Measurements from ENCODE around the gene OR6B2. TPM values are rescaled to one million over a fixed set of nuclear protein-coding genes. Genes with fewer than 3 reads are reported as not detected.

Gene OR6B2
- total and polyA plus RNA-seq, 4 donors = not detected

GRCh38 chr2:240043279-240043989, 13.2 kb upstream of the OR6B2 start:
- Histone ChIP-seq H3K9me3 (ENCODE audit: control insufficient read depth, insufficient read depth, low read length) (no peaks in the 10 kb centered on the region), H3K27ac (ENCODE audit: low read depth, low read length) (no peak overlapping the region), H3K4me1 (ENCODE audit: control insufficient read depth, insufficient read depth, low read length) (no peaks in the 10 kb centered on the region), H3K4me3 (ENCODE audit: low read depth, low read length) (no peak overlapping the region), H3K36me3 (ENCODE audit: control insufficient read depth, insufficient read depth, low read length) (no peaks in the 10 kb centered on the region), H3K27me3 (ENCODE audit: control insufficient read depth, insufficient read depth, low read length) (peaks cover 8% of the 10 kb centered on the region)
- DNase-seq (ENCODE audit: low read depth in 4 of 6, low spot score in 6 of 6) = no peak
- WGBS (ENCODE audit: insufficient coverage) = 86% methylated on average over 19 of the region's 21 CpGs

GRCh38 chr2:240042740-240043139, 12.5 kb upstream of the OR6B2 start:
- no peaks in the 10 kb centered on the region for H3K36me3 ChIP-seq (ENCODE audit: control insufficient read depth, insufficient read depth, low read length)
- H3K4me1 ChIP-seq (ENCODE audit: control insufficient read depth, insufficient read depth, low read length) = no peaks in the 10 kb centered on the region
- H3K4me3 ChIP-seq (ENCODE audit: low read depth, low read length) = no peak overlapping the region
- H3K27ac ChIP-seq (ENCODE audit: low read depth, low read length) = no peak overlapping the region
- WGBS (ENCODE audit: insufficient coverage) = 89% methylated on average over 11 of the region's 11 CpGs
- no peaks in the 10 kb centered on the region for H3K9me3 ChIP-seq (ENCODE audit: control insufficient read depth, insufficient read depth, low read length)
- DNase-seq (ENCODE audit: low read depth in 4 of 6, low spot score in 6 of 6) = no peak
- H3K27me3 ChIP-seq (ENCODE audit: control insufficient read depth, insufficient read depth, low read length) = peaks cover 5% of the 10 kb centered on the region

- H3K4me1 ChIP-seq (ENCODE audit: control insufficient read depth, insufficient read depth, low read length) = no peaks in the 10 kb centered on the region
- no peaks in the 10 kb centered on the region for H3K36me3 ChIP-seq (ENCODE audit: control insufficient read depth, insufficient read depth, low read length)
- WGBS (ENCODE audit: insufficient coverage) = 75% methylated on average over 2 of the region's 6 CpGs
- DNase-seq (ENCODE audit: low read depth in 4 of 6, low spot score in 6 of 6) = no peak
- no peaks in the 10 kb centered on the region for H3K9me3 ChIP-seq (ENCODE audit: control insufficient read depth, insufficient read depth, low read length)
- peaks cover 5% of the 10 kb centered on the region for H3K27me3 ChIP-seq (ENCODE audit: control insufficient read depth, insufficient read depth, low read length)
- no peak overlapping the region for H3K27ac ChIP-seq (ENCODE audit: low read depth, low read length)
- no peak overlapping the region for H3K4me3 ChIP-seq (ENCODE audit: low read depth, low read length)
Observed at GRCh38 chr2:240041363-240041762, 11.1 kb upstream of the OR6B2 start.

- Histone ChIP-seq H3K4me1 (ENCODE audit: control insufficient read depth, insufficient read depth, low read length) (no peaks in the 10 kb centered on the region), H3K9me3 (ENCODE audit: control insufficient read depth, insufficient read depth, low read length) (no peaks in the 10 kb centered on the region), H3K27me3 (ENCODE audit: control insufficient read depth, insufficient read depth, low read length) (peaks cover 15% of the 10 kb centered on the region), H3K27ac (ENCODE audit: low read depth, low read length) (no peak overlapping the region), H3K36me3 (ENCODE audit: control insufficient read depth, insufficient read depth, low read length) (no peaks in the 10 kb centered on the region), H3K4me3 (ENCODE audit: low read depth, low read length) (no peak overlapping the region)
- no peak for DNase-seq (ENCODE audit: low read depth in 4 of 6, low spot score in 6 of 6)
Observed at GRCh38 chr2:240037358-240037757, 7.1 kb upstream of the OR6B2 start.

- Histone ChIP-seq H3K9me3 (ENCODE audit: control insufficient read depth, insufficient read depth, low read length) (no peaks in the 10 kb centered on the region), H3K36me3 (ENCODE audit: control insufficient read depth, insufficient read depth, low read length) (no peaks in the 10 kb centered on the region), H3K27ac (ENCODE audit: low read depth, low read length) (no peak overlapping the region), H3K4me3 (ENCODE audit: low read depth, low read length) (no peak overlapping the region), H3K4me1 (ENCODE audit: control insufficient read depth, insufficient read depth, low read length) (no peaks in the 10 kb centered on the region), H3K27me3 (ENCODE audit: control insufficient read depth, insufficient read depth, low read length) (peaks cover 16% of the 10 kb centered on the region)
- WGBS (ENCODE audit: insufficient coverage) = 61% methylated on average over 5 of the region's 5 CpGs
- no peak for DNase-seq (ENCODE audit: low read depth in 4 of 6, low spot score in 6 of 6)
Observed at GRCh38 chr2:240033330-240033678, 3.1 kb upstream of the OR6B2 start.

GRCh38 chr2:240032406-240033329, 2.4 kb upstream of the OR6B2 start:
- peaks cover 16% of the 10 kb centered on the region for H3K27me3 ChIP-seq (ENCODE audit: control insufficient read depth, insufficient read depth, low read length)
- DNase-seq (ENCODE audit: low read depth in 4 of 6, low spot score in 6 of 6) = no peak
- 73% methylated on average over 13 of the region's 14 CpGs for WGBS (ENCODE audit: insufficient coverage)
- no peaks in the 10 kb centered on the region for H3K36me3 ChIP-seq (ENCODE audit: control insufficient read depth, insufficient read depth, low read length)
- H3K9me3 ChIP-seq (ENCODE audit: control insufficient read depth, insufficient read depth, low read length) = no peaks in the 10 kb centered on the region
- no peaks in the 10 kb centered on the region for H3K4me1 ChIP-seq (ENCODE audit: control insufficient read depth, insufficient read depth, low read length)
- H3K4me3 ChIP-seq (ENCODE audit: low read depth, low read length) = no peak overlapping the region
- no peak overlapping the region for H3K27ac ChIP-seq (ENCODE audit: low read depth, low read length)

GRCh38 chr2:240024766-240025165, 5.5 kb downstream of the OR6B2 start:
- H3K27me3 ChIP-seq (ENCODE audit: control insufficient read depth, insufficient read depth, low read length) = no peaks in the 10 kb centered on the region
- WGBS (ENCODE audit: insufficient coverage) = under 1% methylated on average over 22 of the region's 22 CpGs
- peak overlapping the region; percentile 81 for H3K4me3 ChIP-seq (ENCODE audit: low read depth, low read length)
- peaks cover 10% of the 10 kb centered on the region for H3K4me1 ChIP-seq (ENCODE audit: control insufficient read depth, insufficient read depth, low read length)
- H3K27ac ChIP-seq (ENCODE audit: low read depth, low read length) = peak overlapping the region; percentile 40
- no peaks in the 10 kb centered on the region for H3K9me3 ChIP-seq (ENCODE audit: control insufficient read depth, insufficient read depth, low read length)
- DNase-seq (ENCODE audit: low read depth in 4 of 6, low spot score in 6 of 6) = peak in 3 of 6 donors; percentile 11 to 32 (median 27)
- H3K36me3 ChIP-seq (ENCODE audit: control insufficient read depth, insufficient read depth, low read length) = peaks cover 15% of the 10 kb centered on the region

- 66% methylated on average over 5 of the region's 9 CpGs for WGBS (ENCODE audit: insufficient coverage)
- Histone ChIP-seq H3K4me1 (ENCODE audit: control insufficient read depth, insufficient read depth, low read length) (peaks cover 10% of the 10 kb centered on the region), H3K27ac (ENCODE audit: low read depth, low read length) (no peak overlapping the region), H3K27me3 (ENCODE audit: control insufficient read depth, insufficient read depth, low read length) (no peaks in the 10 kb centered on the region), H3K36me3 (ENCODE audit: control insufficient read depth, insufficient read depth, low read length) (peaks cover 18% of the 10 kb centered on the region), H3K9me3 (ENCODE audit: control insufficient read depth, insufficient read depth, low read length) (no peaks in the 10 kb centered on the region), H3K4me3 (ENCODE audit: low read depth, low read length) (peak overlapping the region; percentile 81)
- DNase-seq (ENCODE audit: low read depth in 4 of 6, low spot score in 6 of 6) = no peak
Observed at GRCh38 chr2:240023792-240024191, 6.4 kb downstream of the OR6B2 start.

- no peak overlapping the region for H3K27ac ChIP-seq (ENCODE audit: low read depth, low read length)
Observed at GRCh38 chr2:240021488-240022104, 8.6 kb downstream of the OR6B2 start.

More at GRCh38 chr2:240021488-240022104, 8.6 kb downstream of the OR6B2 start:
- Histone ChIP-seq H3K36me3 (ENCODE audit: control insufficient read depth, insufficient read depth, low read length) (peaks cover 38% of the 10 kb centered on the region), H3K27me3 (ENCODE audit: control insufficient read depth, insufficient read depth, low read length) (no peaks in the 10 kb centered on the region), H3K4me3 (ENCODE audit: low read depth, low read length) (no peak overlapping the region), H3K9me3 (ENCODE audit: control insufficient read depth, insufficient read depth, low read length) (no peaks in the 10 kb centered on the region), H3K4me1 (ENCODE audit: control insufficient read depth, insufficient read depth, low read length) (peaks cover 10% of the 10 kb centered on the region)
- DNase-seq (ENCODE audit: low read depth in 4 of 6, low spot score in 6 of 6) = peak in 3 of 6 donors; percentile 13 to 71 (median 51)
- WGBS (ENCODE audit: insufficient coverage) = 59% methylated on average over 8 of the region's 9 CpGs

Data from spinal cord (tissue), 10 donors.